HG03520 (cell line): ENCODE measurements around the gene ABTB1.
"Not testable (repeated sequence)": the region's sequence is repeated elsewhere in the genome, so short reads cannot be mapped to it uniquely, and the experiment has no call there.

Experiments
- ATAC-seq: cut with Tn5 transposase; IDR thresholded peaks from one replicate; pipeline ENCODE4 v1.9.1; 2021; ENCODE audit warnings: mild to moderate bottlenecking, moderate library complexity; ENCODE audit not compliant: unreplicated experiment

Gene ABTB1

DNA sequence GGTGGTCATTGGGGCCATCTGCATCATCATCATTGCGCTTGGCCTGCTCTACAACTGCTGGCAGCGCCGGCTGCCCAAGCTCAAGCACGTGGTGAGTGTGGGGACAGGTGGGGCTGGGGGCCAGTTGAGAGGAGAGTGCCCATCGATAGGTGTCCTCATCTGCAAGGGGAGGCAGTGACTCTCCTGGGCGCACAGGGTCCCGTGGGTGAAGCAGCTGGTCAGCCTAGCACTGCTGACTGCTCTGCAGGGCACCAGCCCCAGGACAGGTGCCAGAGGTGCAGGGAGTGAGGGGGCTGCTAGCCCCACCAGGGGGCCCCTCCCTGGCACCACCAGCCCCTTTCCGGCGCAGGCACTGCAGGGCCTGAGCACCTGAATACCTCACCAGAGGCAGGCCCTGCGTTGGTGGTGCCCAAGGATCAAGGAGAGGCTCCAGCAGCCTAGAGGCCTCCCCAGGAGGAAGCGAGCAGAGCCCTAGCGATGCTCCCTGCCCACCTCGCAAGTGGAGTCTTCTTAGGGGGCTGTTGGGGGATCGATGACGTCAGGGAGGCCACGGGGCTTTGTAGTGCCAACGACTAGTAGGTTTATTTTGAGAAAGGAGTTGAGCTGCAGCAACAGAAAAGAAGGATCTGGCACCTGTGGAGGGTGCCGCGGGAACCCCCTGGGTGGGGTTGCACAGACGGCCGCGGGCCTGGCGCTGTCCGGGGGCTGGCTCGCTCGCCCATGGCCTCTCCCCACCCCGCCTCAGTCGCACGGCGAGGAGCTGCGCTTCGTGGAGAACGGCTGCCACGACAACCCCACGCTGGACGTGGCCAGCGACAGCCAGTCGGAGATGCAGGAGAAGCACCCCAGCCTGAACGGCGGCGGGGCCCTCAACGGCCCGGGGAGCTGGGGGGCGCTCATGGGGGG lies 976 bp upstream of the ABTB1 start:
- ATAC-seq, result peak; percentile 13

DNA sequence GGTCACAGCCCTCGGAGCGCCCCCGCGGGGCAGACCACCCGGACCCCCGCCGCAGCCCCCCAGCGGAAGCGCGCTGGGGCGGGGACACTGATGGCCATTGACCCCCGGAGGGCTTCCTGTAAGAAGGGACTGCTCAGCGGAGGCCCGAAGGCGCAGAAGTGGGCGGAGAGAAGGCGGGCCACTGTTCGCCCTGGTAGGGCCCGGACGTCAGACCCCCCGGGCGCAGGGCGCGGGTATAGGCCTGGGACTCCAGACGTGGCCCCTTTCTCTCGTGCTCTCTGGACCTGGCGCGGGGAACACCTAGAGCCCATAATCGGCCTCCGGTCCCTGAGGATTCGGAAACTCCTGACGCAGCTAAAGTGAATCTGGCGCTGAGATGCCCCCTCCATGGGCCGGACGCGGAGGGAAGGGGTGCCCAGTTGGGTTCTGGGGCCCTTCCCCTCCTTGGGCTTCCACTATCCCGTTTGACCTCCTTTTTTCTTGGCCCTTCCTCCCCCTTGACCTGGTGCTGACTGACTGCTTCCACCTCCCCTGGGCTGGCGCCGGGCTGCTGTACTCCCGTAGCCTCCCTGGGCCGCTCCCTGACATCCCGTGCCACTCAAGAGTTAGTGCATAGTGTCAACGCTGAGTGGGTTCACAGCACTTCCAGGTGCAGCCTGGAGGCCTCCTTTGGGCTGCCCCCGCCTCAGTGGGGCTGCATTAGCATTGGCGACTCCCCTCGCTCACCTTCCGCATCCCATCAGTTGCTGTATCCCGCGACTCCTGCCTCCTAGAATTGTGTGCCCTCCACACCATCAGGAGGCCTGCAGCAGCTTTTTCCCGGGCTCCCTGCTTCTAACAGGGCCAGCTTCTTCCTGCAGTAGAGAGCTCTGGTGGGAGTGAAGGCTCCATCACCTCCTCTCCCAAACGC lies 694 bp downstream of the ABTB1 start:
- ATAC-seq, result peak; percentile 23

DNA sequence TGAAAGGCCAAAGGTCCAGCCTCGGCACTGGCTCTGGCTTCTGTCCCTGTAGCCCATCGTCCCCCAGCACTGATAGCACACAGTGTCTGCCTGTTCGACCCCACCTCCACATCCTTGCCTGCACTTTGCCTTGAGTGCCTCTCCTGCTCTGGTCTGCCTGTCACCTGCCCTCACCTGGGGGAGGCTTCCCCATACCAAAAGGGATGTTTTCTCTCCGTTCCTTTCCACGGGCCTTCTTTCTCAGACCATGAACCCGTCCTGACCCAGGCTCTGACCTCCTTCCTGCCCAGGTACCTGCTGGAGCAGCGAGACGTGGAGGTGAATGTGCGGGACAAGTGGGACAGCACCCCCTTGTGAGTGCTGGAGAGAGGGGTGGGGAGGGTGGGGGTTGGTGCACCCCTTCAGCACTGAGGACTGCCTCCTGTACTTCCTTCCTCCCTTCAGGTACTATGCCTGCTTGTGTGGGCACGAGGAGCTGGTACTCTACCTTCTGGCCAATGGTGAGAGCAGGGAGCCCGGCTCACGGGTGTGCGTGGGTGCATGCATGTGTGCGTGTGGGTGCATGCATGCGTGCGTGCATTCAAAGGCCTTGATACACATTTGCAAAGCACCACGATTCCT lies 1.5 kb downstream of the ABTB1 start:
- ATAC-seq, result no peak

DNA sequence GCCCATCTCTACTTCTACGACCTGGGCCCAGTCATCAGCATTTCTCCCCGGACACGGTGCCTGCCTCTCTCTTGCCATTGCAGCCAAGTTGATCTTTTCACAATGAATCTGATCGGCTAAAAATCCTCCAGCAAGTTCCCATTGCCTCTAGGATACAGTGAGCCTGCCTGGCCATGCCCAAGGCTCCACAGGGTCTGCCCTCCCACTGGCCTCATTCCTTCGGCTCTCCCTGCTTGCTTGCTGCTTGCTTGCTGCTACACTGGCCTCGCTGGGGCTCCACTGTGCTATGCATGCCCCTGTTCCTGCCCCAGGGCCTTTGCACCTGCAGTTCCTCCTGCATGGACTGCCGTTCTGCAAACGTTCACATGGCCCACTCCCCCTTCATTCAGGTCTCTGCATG lies 2.0 kb downstream of the ABTB1 start:
- ATAC-seq, result no peak

DNA sequence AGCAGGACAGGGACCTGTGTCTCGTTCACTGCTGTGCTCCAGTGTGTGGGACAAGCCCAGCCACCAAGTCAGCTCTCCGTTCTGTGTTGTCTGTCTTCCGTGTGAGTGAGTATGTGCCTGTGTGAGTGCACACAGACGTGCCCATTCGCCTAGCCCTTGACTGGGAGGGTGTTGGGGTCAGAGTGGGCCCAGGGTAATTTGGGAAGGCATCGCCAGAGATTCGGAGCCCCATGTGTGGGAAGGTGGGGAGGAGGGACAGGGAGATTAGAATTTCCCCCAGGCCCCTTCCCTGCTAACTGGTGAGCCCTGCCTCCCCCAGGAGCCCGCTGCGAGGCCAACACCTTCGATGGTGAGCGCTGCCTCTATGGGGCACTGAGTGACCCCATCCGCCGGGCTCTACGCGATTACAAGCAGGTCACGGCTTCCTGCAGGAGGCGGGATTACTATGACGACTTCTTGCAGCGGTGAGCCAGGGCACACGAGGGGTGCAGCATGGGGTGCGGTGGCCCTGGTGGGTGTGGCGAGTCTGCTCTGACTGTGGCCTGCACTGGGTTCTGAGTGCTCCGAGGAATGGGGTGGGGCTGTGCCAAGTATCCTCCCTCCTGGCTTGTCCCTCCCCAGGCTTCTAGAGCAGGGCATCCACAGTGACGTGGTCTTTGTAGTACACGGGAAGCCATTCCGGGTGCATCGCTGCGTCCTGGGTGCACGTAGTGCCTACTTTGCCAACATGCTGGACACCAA lies 3.1 kb downstream of the ABTB1 start:
- ATAC-seq, result no peak

DNA sequence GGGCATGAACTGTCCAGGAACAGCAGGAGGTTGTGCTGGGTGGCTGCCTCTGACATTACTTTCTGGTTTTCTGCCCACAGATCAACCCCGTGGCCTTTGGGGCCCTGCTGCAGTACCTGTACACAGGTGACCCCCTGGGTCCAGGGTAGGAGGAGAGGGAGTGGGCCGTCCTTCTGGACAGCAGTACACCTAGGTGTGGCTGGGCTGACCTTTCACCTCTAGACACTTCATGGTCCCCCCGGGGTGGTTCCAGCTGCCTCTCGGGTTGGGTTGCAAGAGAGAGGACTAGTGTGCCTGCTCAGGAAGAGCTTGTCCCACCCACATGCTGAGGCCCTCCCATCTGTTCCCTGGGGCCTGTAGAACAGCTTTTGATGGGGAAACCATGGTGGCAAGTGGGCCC lies 3.7 kb downstream of the ABTB1 start:
- ATAC-seq, result no peak

DNA sequence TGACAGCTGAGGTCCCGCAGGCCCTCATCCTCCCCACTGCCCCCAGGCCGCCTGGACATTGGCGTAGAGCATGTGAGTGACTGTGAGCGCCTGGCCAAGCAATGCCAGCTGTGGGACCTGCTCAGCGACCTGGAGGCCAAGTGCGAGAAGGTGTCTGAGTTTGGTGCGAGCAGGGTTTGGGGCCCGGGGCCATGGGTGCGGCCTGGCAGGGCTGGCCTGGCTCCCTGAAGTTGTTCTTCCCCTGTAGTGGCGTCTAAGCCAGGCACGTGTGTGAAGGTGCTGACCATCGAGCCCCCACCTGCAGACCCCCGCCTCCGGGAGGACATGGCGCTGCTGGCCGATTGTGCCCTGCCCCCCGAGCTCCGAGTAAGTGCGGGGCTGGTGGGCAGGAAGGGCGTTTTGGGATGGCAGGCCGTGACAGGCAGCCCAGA lies 4.2 kb downstream of the ABTB1 start:
- no peak for ATAC-seq

DNA sequence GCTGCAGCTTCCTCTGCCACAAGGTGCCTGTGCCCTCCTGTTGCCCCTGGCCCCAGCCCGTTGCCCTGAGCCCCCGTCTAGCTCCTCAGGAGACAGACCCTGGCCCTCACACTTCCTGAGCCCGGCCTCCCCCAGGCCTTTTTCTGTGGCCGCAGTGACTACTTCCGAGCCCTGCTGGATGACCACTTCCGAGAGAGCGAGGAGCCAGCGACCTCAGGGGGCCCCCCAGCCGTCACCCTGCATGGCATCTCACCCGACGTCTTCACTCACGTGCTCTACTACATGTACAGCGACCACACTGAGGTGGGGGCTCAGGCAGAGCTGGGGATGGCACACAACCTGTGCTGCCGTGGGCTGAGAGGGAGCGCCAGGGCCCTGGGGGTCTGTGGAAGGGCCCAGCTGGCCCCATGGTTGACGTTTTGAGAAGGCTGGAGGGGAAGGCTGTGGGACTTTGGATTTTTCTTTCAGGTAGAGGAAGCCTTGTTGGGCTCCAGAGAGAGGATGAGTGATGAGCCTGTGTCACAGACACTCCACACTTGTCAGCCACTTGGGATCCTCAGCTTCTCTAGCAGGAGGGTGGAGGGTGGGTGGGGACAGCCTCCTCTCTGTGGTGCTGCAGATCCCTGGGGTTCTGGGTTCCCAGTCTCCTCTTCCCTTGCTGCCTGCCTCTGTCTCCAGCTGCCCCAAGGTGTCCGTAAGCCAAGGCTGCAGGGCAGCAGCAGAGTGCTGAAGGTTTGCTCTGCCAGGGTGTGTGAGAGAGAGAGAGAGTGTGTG lies 5.0 kb downstream of the ABTB1 start:
- no peak for ATAC-seq

DNA sequence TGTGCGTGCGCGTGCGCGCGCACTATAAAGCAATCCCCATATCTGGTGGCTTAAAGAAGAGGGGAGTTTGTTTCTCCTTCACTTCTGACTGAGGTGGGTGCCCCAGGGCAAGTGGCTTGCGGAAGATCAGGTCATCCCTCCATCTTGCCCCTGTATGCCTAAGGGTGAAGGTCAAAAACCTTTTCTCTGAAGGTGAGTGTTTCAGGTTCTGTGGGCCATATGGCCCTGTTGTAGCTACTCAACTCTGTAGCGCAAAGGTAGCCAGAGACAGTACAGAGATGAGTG lies 5.5 kb downstream of the ABTB1 start:
- no peak for ATAC-seq

DNA sequence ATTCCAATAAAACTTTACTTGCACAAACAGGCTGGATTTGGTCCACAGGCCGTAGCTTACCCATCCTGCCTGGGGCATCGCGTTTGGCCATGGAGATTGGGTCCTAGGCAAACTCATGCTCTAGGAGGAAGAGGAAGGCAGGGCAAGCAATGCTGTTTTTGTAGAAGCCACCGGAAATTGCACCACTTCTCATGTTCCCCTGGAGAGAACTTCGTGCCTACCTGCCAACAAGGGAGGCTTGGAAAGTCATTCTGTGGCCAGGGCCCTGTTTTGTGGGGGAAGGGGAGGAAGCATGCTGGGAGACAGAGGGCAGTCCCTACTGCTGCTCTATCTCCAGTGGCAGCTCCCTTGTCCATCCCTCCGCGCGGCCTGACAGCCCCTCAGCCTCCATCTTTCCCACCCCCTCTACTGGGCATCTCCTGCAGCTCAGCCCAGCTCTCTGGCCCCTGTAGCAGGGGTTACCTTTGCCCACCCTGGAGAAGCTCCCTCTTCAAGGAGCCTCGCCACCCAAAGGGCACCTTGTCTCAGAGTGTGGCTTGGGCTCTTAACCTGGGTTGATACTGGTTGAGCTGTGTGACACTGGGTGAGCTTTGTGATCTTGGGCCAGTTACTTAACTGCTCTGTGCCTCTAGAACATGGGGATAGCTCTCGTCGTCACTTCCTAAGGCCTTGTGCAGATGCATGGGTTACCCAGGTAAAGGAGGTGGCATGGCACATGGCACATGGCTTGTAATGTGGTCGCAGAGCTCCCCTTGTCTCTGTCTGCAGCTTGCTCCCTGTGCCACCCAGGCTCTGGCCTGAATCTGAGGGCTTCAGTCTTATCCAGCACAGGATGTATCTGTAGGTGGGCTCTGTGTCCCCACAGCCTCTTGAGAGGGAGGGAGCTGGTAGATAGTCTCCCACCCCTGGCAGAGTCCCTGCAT lies 6.1 kb downstream of the ABTB1 start:
- ATAC-seq, result no peak

DNA sequence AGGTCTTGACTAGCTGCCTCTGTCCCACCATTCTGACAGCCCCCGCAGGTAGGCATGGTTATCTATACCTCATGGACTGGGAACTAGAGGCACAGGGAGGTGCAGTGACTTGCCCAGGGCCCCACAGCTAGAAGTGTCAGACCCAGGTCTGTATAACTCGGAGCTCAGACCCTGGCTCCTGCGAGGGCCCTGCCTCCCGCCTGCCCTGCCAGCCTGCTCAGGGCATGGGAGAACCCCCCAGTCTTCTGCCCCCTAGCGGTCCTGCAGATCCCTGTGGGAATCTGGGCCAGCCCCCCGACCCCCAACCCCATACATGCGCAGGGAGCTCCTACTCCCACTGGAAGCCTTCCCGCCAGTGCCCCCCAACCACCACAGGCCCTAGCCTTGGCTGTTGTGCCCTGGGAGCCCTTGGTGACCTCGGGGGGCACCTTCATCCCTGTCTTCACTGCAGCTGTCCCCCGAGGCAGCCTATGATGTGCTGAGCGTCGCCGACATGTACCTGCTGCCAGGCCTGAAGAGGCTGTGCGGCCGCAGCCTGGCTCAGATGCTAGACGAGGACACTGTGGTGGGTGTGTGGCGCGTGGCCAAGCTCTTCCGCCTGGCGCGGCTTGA lies 6.9 kb downstream of the ABTB1 start:
- no peak for ATAC-seq

DNA sequence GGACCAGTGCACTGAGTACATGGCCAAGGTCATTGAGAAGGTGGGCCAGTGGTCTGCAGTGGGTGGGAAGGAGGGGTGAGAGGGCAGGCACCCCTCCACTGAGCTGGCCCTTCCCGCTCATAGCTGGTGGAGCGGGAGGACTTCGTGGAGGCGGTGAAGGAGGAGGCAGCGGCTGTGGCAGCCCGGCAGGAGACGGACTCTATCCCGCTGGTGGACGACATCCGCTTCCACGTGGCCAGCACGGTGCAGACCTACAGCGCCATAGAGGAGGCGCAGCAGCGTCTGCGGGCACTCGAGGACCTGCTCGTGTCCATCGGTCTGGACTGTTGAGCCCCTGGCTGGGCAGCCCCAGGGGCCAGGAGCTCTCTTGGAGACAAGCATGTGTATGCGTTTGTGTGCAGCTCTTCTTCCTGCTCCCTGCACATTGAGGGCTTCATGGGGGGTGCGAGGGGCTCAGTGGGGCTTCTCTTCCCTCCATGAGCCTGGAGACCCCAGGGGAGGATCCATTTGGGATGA lies 7.5 kb downstream of the ABTB1 start:
- no peak for ATAC-seq

DNA sequence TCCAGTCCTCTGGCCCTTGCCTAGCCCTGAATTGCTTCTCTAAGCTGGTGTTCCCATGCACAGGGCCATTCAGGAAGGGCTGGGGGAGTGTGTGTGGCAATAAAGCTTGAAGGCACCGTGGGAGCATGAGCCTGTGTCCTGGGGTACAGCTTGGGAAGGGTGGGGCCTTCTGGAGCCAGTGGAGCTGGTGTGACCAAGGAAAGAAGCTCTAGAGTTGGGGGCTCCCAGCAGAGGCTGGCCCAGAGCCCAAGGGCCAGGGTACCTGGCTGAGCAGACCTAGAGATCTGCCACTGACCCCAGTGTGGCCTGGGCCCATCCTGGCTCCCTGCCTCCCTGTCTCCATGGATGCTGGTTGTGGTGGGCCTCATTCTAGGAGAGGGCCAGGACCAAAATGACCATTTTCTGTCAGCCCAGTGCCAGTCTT lies 8.1 kb downstream of the ABTB1 start:
- no peak for ATAC-seq

DNA sequence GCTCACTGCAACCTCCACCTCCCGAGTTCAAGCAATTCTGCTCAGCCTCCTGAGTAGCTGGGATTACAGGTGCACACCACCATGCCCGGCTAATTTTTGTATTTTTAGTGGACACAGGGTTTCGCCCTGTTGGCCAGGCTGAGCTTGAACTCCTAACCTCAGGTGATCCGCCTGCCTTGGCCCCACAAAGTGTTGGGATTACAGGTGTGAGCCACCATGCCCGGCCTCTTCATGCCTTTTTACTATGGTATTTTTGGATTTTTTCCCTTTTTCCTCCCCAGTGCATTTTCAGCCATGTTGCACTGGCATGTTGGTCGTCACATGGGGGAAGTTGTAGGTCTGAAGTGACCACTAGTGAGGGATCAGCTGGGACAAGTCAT lies 9.4 kb downstream of the ABTB1 start:
- not testable (repeated sequence) for ATAC-seq

DNA sequence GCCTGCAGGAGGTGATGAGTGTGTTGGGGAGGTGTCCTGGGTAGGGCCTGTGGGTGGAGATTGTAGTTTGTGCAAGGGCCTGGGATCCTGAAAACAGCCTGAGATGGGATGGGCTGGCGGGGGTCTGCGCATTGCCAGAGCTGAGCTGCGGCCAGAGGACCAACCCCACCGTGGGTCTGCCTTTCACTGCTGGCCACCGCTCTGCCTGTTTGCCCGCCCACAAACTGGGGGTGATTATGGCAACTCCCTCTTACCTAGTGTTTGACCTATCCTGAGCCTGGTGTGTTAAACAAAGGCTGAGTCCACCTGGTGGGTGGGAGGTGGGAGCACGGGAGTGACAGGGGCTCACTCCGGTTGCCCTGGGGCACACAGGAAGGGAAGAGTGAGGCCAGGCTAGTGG lies 9.8 kb downstream of the ABTB1 start:
- no peak for ATAC-seq

DNA sequence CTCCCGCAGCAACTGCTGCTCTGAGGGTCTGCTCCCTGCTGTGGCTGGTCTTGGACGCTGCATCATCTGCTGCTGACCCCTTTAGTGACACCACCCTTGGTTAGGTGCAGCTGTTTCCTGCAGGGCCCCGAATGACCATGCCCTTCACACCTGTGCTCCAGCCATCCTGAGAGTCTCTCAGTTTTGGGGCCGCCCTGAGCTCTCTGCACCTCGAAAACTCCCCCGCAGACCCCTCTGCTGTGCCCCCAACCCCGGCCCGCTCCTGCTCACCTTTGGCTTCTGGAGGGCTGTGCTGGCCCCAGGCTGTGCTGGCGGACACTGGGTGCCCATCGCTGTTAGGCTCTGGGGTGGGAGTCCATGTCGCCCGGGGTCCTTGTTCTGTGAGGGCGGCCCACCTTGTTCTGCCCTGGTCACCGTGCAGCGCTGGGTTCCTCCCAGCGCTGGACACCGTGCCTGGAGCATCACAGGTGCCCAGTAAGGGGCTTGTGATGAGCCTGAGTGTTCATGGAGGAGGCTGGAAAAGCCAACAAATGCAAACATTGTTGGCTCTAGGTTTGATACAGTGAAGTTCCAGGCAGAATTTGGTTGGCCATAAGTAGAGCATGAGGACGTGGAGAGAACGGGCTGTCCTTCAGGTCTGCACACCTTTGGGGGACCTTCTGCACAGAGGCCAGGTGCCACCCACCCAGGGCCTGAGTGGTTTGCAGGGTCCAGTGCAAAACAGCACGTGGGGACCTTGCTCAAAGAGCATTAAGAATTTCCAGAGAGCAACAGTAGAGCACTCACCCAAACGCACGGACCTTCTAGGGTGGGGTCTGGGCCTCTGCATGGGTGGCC lies 12.3 kb downstream of the ABTB1 start:
- ATAC-seq, result no peak

DNA sequence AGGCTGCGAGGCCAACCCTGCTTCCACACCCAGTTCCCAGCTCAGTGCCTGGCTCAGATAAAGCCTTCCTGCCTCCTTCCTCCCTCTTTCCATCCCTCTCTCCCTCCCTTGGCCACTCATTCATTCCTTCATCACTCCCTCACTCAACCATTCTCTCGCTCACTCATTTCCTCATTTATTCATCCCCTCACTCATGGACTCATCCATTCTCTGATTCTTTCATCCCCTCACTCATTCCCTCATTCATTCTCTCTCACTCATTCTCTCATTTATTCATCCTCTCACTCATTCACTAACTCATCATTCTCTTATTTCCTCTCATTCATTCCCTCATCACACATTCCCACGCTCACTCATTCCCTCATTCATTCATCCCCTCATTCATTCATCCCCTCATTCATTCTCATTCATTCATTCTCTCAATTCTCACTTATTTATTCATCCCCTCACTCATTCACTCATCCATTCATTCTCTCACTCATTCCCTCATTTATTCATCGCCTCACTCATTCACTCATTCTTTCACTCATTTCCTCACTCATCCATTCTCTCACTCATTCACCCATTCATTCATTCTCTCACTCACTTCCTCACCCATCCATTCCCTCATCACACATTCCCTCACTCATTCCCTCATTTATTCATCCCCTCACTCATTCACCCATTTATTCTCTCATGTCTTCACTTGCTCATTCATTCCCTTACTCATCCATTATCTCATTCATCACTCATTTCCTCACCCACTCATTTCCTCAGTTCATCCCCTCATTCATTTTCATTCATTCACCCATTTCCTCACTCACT lies 13.2 kb downstream of the ABTB1 start:
- ATAC-seq, result no peak
